Stimulated activated CD4-positive, alpha-beta T cell treated with anti-CD3 and anti-CD28 coated beads, TNF-alpha, amount 100 ng/mL, for 1 hour (primary cell): ENCODE results near the gene SPDYA.
"Not testable (repeated sequence)": the region's sequence is repeated elsewhere in the genome, so short reads cannot be mapped to it uniquely, and the experiment has no call there.

Experiments
- DNase-seq, 3 donors: peaks; one replicate each; pipeline ENCODE4 v3.0.0-alpha.2; 2020; ENCODE audit warnings: low read depth in 3 of 3, low spot score in 1 of 3

Gene SPDYA

GRCh38 chr2:28810384-28811285, at the start of gene SPDYA:
TSS of gene SPDYA (plus strand) at chr2:28810834. CDS start at chr2:28816015, 5,181 bp downstream.
- peak; percentile 49 to 73 (median 50) for DNase-seq

- no peak for DNase-seq
Observed at GRCh38 chr2:28761420-28761819, 49.2 kb upstream of the SPDYA start.

- no peak for DNase-seq
Observed at GRCh38 chr2:28764909-28765711, 45.5 kb upstream of the SPDYA start.

GRCh38 chr2:28766070-28766469, 44.6 kb upstream of the SPDYA start:
- DNase-seq, result no peak

- no peak for DNase-seq
Observed at GRCh38 chr2:28767337-28767736, 43.3 kb upstream of the SPDYA start.

- no peak for DNase-seq
Observed at GRCh38 chr2:28768422-28768821, 42.2 kb upstream of the SPDYA start.

GRCh38 chr2:28768952-28769351, 41.7 kb upstream of the SPDYA start:
- no peak for DNase-seq

- no peak for DNase-seq
Observed at GRCh38 chr2:28772351-28772750, 38.3 kb upstream of the SPDYA start.

GRCh38 chr2:28776471-28776870, 34.2 kb upstream of the SPDYA start:
- no peak for DNase-seq

GRCh38 chr2:28778392-28778791, 32.2 kb upstream of the SPDYA start:
- no peak for DNase-seq

- DNase-seq, result no peak
Observed at GRCh38 chr2:28779001-28779400, 31.6 kb upstream of the SPDYA start.

GRCh38 chr2:28780496-28780895, 30.1 kb upstream of the SPDYA start:
- DNase-seq, result no peak

- no peak for DNase-seq
Observed at GRCh38 chr2:28782423-28782822, 28.2 kb upstream of the SPDYA start.

GRCh38 chr2:28784570-28784969, 26.1 kb upstream of the SPDYA start:
- not testable (repeated sequence) for DNase-seq

GRCh38 chr2:28796620-28797019, 14.0 kb upstream of the SPDYA start:
- no peak for DNase-seq

- DNase-seq, result no peak
Observed at GRCh38 chr2:28801726-28802125, 8.9 kb upstream of the SPDYA start.

- no peak for DNase-seq
Observed at GRCh38 chr2:28802975-28803429, 7.6 kb upstream of the SPDYA start.

- DNase-seq, result no peak
Observed at GRCh38 chr2:28809927-28810326, 707 bp upstream of the SPDYA start.

- no peak for DNase-seq
Observed at GRCh38 chr2:28818053-28818452, 7.4 kb downstream of the SPDYA start.

- DNase-seq, result peak in 1 of 3 donors; percentile 12
Observed at GRCh38 chr2:28821295-28821958, 10.8 kb downstream of the SPDYA start.

GRCh38 chr2:28822036-28822435, 11.4 kb downstream of the SPDYA start:
- DNase-seq, result no peak
